GM12878 (cell line): Measurements from ENCODE around the gene APOBEC3B. TPM values are rescaled to one million over a fixed set of nuclear protein-coding genes. Genes with fewer than 3 reads are reported as not detected.

Experiments used
- ATAC-seq: fragments of 200-7000 bp; cut with Tn5 transposase; 3 replicates; pipeline ENCODE4 v1.9.1; 2020; ENCODE audit warnings: mild to moderate bottlenecking, moderate library complexity
- BruUV-seq: library from RNA; stranded (reverse); fragments of 400-500 nt; replicated peaks from 2 replicates; lab custom pipeline; 2021; lab: Mats Ljungman, UMichigan
- CTCF ChIA-PET: fragments of 300-600 bp; sonication (Branson Sonifier 250); formaldehyde crosslinking; extraction: SDS; loops from one replicate; lab custom pipeline; 2021; ENCODE audit warnings: inconsistent platforms; lab: Yijun Ruan, JAX
- POLR2A ChIA-PET: fragments of 350-600 bp; formaldehyde crosslinking; extraction: SDS; loops from one replicate; lab custom pipeline; 2021; ENCODE audit warnings: inconsistent platforms; lab: Charles Lee
- RAD21 ChIA-PET: fragments of 300-600 bp; sonication (Branson Sonifier 250); formaldehyde crosslinking; loops from one replicate; lab custom pipeline; 2023; ENCODE audit warnings: antibody characterized with exemption; ENCODE audit not compliant: unreplicated experiment; lab: Charles Lee
- SMC1A ChIA-PET: fragments of 300-600 bp; sonication (Branson Sonifier 250); formaldehyde crosslinking; loops from one replicate; lab custom pipeline; 2023; ENCODE audit not compliant: unreplicated experiment, uncharacterized antibody; lab: Charles Lee
- DNase-seq: peaks from one replicate; pipeline ENCODE4 v3.0.0-alpha.2; 2011; ENCODE audit warnings: low read depth, low spot score
- FAIRE-seq: peaks from 3 replicates; lab custom pipeline; 2011; peaks lifted over from hg19 to GRCh38; lab: Jason Lieb, UNC
- H2AFZ ChIP-seq: 2 replicates; pipeline ENCODE4 v1.6.0; 2011; ENCODE audit warnings: low read depth, low read length, control low read depth; ENCODE audit not compliant: control insufficient read depth
- H3K27ac ChIP-seq: 2 replicates; pipeline ENCODE4 v1.5.1; 2011; ENCODE audit warnings: control low read depth; ENCODE audit not compliant: control insufficient read depth, insufficient read depth
- H3K27me3 ChIP-seq, 2 experiments: replicated peaks in 1 of 2; 2 replicates each; pipeline versions ENCODE4 v1.6.0 to v1.6.1; 2011; ENCODE audit warnings: low read length in 1 of 2; ENCODE audit not compliant: control insufficient read depth in 2 of 2, insufficient read depth in 2 of 2
- H3K36me3 ChIP-seq, 2 experiments: 2 replicates each; pipeline ENCODE4 v1.5.1; 2011; ENCODE audit warnings: low read length in 1 of 2; ENCODE audit not compliant: control insufficient read depth in 2 of 2, insufficient read depth in 2 of 2
- H3K4me1 ChIP-seq: 2 replicates; pipeline ENCODE4 v1.6.1; 2011; ENCODE audit warnings: mild to moderate bottlenecking, low read length, moderate library complexity, mixed read lengths; ENCODE audit not compliant: control insufficient read depth, insufficient read depth
- H3K4me2 ChIP-seq: 2 replicates; pipeline ENCODE4 v1.6.0; 2011; ENCODE audit warnings: control low read depth; ENCODE audit not compliant: control insufficient read depth, insufficient read depth
- H3K4me3 ChIP-seq: fragments of 200-600 bp; sonication (generic); 2 replicates; pipeline ENCODE4 v1.5.1; 2016
- H3K79me2 ChIP-seq: 2 replicates; pipeline ENCODE4 v1.6.0; 2011; ENCODE audit warnings: low read length; ENCODE audit not compliant: control insufficient read depth, insufficient read depth
- H3K9ac ChIP-seq: 2 replicates; pipeline ENCODE4 v1.8.0; 2011; ENCODE audit warnings: low read length, control low read depth, mixed read lengths; ENCODE audit not compliant: control insufficient read depth, insufficient read depth
- H3K9me3 ChIP-seq: replicated peaks from 3 replicates; pipeline ENCODE4 v1.5.1; 2011; ENCODE audit warnings: mild to moderate bottlenecking, low read length; ENCODE audit not compliant: control insufficient read depth, insufficient read depth
- H4K20me1 ChIP-seq: 2 replicates; pipeline ENCODE4 v1.6.0; 2011; ENCODE audit not compliant: control insufficient read depth, insufficient read depth
- CREB1 ChIP-seq: IDR thresholded peaks from 2 replicates; pipeline ENCODE4 v1.6.1; 2012; ENCODE audit warnings: low read depth, mild to moderate bottlenecking, inconsistent platforms
- EP300 ChIP-seq, 2 experiments: fragments of 150-350 bp in 1 of 2; IDR thresholded peaks; 2 replicates each; pipeline ENCODE4 v1.6.1; 2011 to 2012; ENCODE audit warnings: low read depth in 2 of 2, low read length in 2 of 2, borderline replicate concordance in 1 of 2, improper control_type of control experiment in 1 of 2, inconsistent platforms in 1 of 2; ENCODE audit not compliant: control insufficient read depth in 1 of 2
- ESRRA ChIP-seq: IDR thresholded peaks from 2 replicates; pipeline ENCODE4 v1.6.1; 2012; ENCODE audit warnings: mild to moderate bottlenecking, low read length, improper control_type of control experiment
- HDGF ChIP-seq: fragments of 450-650 bp; IDR thresholded peaks from 2 replicates; pipeline ENCODE4 v1.6.1; 2016; ENCODE audit warnings: antibody characterized with exemption
- IKZF2 ChIP-seq, 2 experiments: fragments of 450-650 bp; IDR thresholded peaks; 2 replicates each; pipeline ENCODE4 v1.6.1; 2017; ENCODE audit warnings: mild to moderate bottlenecking in 2 of 2, moderate library complexity in 2 of 2
- IRF5 ChIP-seq: fragments of 450-650 bp; IDR thresholded peaks from 2 replicates; pipeline ENCODE4 v1.6.1; 2017; ENCODE audit warnings: borderline replicate concordance
- NR2C2 ChIP-seq: IDR thresholded peaks from 2 replicates; pipeline ENCODE4 v1.6.1; 2011; ENCODE audit warnings: borderline replicate concordance, low read depth; ENCODE audit not compliant: control insufficient read depth, insufficient read length
- PAX8 ChIP-seq: fragments of 450-650 bp; IDR thresholded peaks from 2 replicates; pipeline ENCODE4 v1.6.1; 2017; ENCODE audit warnings: mild to moderate bottlenecking, moderate library complexity
- POLR2AphosphoS5 ChIP-seq: IDR thresholded peaks from 2 replicates; pipeline ENCODE4 v1.6.1; 2011; ENCODE audit warnings: mild to moderate bottlenecking, low read length, inconsistent platforms
- POU2F2 ChIP-seq: IDR thresholded peaks from 3 replicates; pipeline ENCODE4 v1.6.1; 2011; ENCODE audit warnings: low read depth, mild to moderate bottlenecking, low read length, borderline replicate concordance
- RB1 ChIP-seq: fragments of 450-650 bp; formaldehyde crosslinking; IDR thresholded peaks from 2 replicates; pipeline ENCODE4 v1.6.1; 2017; ENCODE audit warnings: mild to moderate bottlenecking, borderline replicate concordance
- SMAD1 ChIP-seq: fragments of 450-650 bp; IDR thresholded peaks from 2 replicates; pipeline ENCODE4 v1.6.1; 2018; ENCODE audit warnings: mild to moderate bottlenecking, low read depth; ENCODE audit not compliant: partially characterized antibody
- SMARCA5 ChIP-seq: fragments of 450-650 bp; IDR thresholded peaks from 2 replicates; pipeline ENCODE4 v1.6.1; 2017; ENCODE audit warnings: mild to moderate bottlenecking
- SMC3 ChIP-seq: IDR thresholded peaks from 2 replicates; pipeline ENCODE4 v1.6.1; 2011; ENCODE audit warnings: low read length, improper control_type of control experiment, borderline replicate concordance
- STAT3 ChIP-seq: IDR thresholded peaks from 2 replicates; pipeline ENCODE4 v1.6.1; 2011; ENCODE audit warnings: low read depth, low read length, improper control_type of control experiment
- SUPT20H ChIP-seq: IDR thresholded peaks from 2 replicates; pipeline ENCODE4 v1.6.1; 2011; ENCODE audit warnings: low read depth, mild to moderate bottlenecking, low read length, moderate library complexity, borderline replicate concordance; ENCODE audit not compliant: control insufficient read depth
- TAF1 ChIP-seq: IDR thresholded peaks from 2 replicates; pipeline ENCODE4 v1.6.1; 2011; ENCODE audit warnings: mild to moderate bottlenecking, low read depth, low read length, borderline replicate concordance
- TCF3 ChIP-seq: IDR thresholded peaks from 2 replicates; pipeline ENCODE4 v1.6.1; 2012; ENCODE audit warnings: low read depth, mild to moderate bottlenecking, low read length, borderline replicate concordance; ENCODE audit not compliant: insufficient read depth
- ZNF207 ChIP-seq: fragments of 450-650 bp; IDR thresholded peaks from 2 replicates; pipeline ENCODE4 v1.6.1; 2014; ENCODE audit warnings: antibody characterized with exemption, mild to moderate bottlenecking, borderline replicate concordance
- ZNF274 ChIP-seq: IDR thresholded peaks from one replicate; pipeline ENCODE4 v1.8.0; 2011; ENCODE audit not compliant: insufficient read length, insufficient read depth
- WGBS: methylation state at CpG from one replicate; pipeline ENCODE4 v1.1.6; 2016; ENCODE audit warnings: low lambda C conversion rate; ENCODE audit not compliant: insufficient replicate concordance, insufficient coverage; ENCODE audit errors: missing lambda C conversion rate; 5-methylcytosine and 5-hydroxymethylcytosine counted together
- in situ Hi-C: fragments of 300-500 bp; cut with MboI; formaldehyde crosslinking; loops from 9 replicates; pipeline ENCODE4 v1.14.3; 2018; ENCODE audit warnings: mixed read lengths
- intact Hi-C: fragments of 100-400 bp; cut with micrococcal nuclease; formaldehyde crosslinking; loops from one replicate; pipeline ENCODE4 v1.14.2; 2022; ENCODE audit not compliant: unreplicated experiment
- polyA plus RNA-seq, 11 experiments: library from polyadenylated mRNA; depleted of rRNA in 4 of 11; unstranded in 6 of 11; stranded (reverse) in 5 of 11; fragments of >200 nt; fragmentation: Nextera tagmentation in 4 of 11; fragmentation: Illumina TruSeq in 1 of 11; extraction: Ambion mirVana in 4 of 11; extraction: Trizol in 1 of 11; gene quantifications; 1 replicate in 1 of 11; 2 replicates in 10 of 11; pipeline versions ENCODE4 v1.2.1 to v1.2.3, GENCODE V29; 2011 to 2016; ENCODE audit warnings: inconsistent platforms in 2 of 11, missing spikeins in 2 of 11, low read depth in 1 of 11
- total RNA-seq, 4 experiments: library from RNA; depleted of rRNA in 3 of 4; stranded (reverse); fragments of >200 nt in 3 of 4; fragmentation: Illumina TruSeq in 1 of 4; extraction: Trizol in 1 of 4; gene quantifications; 2 replicates each; pipeline versions ENCODE4 v1.2.1 to v1.2.3, GENCODE V29; 2013 to 2021
- TF ChIP-seq, protein P1 (sequence below): IDR thresholded peaks from 2 replicates; pipeline ENCODE4 v1.6.1; 2011; ENCODE audit warnings: low read depth, mild to moderate bottlenecking, low read length, moderate library complexity, borderline replicate concordance; ENCODE audit errors: extremely low read depth
- TF ChIP-seq, protein P2 (sequence below): fragments of 450-650 bp; IDR thresholded peaks from 2 replicates; pipeline ENCODE4 v1.6.1; 2017; ENCODE audit warnings: mild to moderate bottlenecking

APOBEC3B gene
- total and polyA plus RNA-seq, 10 of the 15 experiments (the other 5 are each of a cell fraction or from before 2014, with no cell fraction given) = 2.4 to 75.1 (median 30.9) TPM

DNA sequence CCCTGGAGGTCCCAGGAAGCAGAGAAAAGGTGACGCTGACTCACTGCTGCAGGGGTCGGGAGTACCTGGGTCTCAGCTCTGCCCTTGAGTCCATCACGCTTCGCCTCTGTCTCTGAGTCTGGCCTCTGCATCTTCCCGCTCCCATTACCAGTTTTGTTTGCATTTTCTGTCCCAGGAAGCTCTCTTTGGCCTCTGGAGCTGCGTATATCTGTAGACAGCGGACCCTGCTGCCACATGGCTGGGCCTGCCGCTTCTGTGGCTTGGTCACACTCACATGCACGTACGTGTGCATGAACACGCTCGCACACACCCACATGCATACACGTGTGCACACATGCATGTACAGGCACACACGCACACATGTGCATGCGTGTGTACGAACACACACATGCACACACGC, 45.6 kb upstream of the APOBEC3B start (continued):
- no peak for TF ChIP-seq ESRRA
- no peak for TF ChIP-seq TAF1
- TF ChIP-seq TCF3 = no peak
- TF ChIP-seq HDGF = no peak
- TF ChIP-seq SUPT20H = no peak
- TF ChIP-seq SMC3 = no peak

GRCh38 chr22:38937036-38937435, 45.1 kb upstream of the APOBEC3B start:
- in situ Hi-C loops = no loop called here

More at GRCh38 chr22:38937036-38937435, 45.1 kb upstream of the APOBEC3B start:
- H3K4me3 ChIP-seq = no peak overlapping the region
- ChIA-PET POLR2A (no interaction called here), RAD21 (no interaction called here)
- no peaks in the 10 kb centered on the region for H3K27me3 ChIP-seq
- intact Hi-C loops = no loop called here
- no peak for TF ChIP-seq SMARCA5
- TF ChIP-seq PAX8 = no peak
- TF ChIP-seq IRF5 = no peak
- TF ChIP-seq EP300 (IDR thresholded peaks at IDR 0.05; ENCODE audit: borderline replicate concordance in 1 of 2, control insufficient read depth in 1 of 2, low read depth in 2 of 2, low read length in 2 of 2) = no peak
- TF ChIP-seq POU2F2 = no peak
- TF ChIP-seq, protein P1, sequence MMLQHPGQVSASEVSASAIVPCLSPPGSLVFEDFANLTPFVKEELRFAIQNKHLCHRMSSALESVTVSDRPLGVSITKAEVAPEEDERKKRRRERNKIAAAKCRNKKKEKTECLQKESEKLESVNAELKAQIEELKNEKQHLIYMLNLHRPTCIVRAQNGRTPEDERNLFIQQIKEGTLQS = no peak
- TF ChIP-seq STAT3 = no peak
- TF ChIP-seq ZNF207 = no peak
- no peak for TF ChIP-seq RB1
- TF ChIP-seq NR2C2 = no peak
- no peak for TF ChIP-seq CREB1
- TF ChIP-seq SUPT20H = no peak
- no peak for TF ChIP-seq POLR2AphosphoS5
- TF ChIP-seq ZNF274 = no peak
- TF ChIP-seq, protein P2, sequence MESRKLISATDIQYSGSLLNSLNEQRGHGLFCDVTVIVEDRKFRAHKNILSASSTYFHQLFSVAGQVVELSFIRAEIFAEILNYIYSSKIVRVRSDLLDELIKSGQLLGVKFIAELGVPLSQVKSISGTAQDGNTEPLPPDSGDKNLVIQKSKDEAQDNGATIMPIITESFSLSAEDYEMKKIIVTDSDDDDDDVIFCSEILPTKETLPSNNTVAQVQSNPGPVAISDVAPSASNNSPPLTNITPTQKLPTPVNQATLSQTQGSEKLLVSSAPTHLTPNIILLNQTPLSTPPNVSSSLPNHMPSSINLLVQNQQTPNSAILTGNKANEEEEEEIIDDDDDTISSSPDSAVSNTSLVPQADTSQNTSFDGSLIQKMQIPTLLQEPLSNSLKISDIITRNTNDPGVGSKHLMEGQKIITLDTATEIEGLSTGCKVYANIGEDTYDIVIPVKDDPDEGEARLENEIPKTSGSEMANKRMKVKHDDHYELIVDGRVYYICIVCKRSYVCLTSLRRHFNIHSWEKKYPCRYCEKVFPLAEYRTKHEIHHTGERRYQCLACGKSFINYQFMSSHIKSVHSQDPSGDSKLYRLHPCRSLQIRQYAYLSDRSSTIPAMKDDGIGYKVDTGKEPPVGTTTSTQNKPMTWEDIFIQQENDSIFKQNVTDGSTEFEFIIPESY = no peak
- no peak for TF ChIP-seq SMAD1
- TF ChIP-seq IKZF2 (IDR thresholded peaks at IDR 0.05) = no peak
- TF ChIP-seq, all 136 proteins: peak for 0
- no peak overlapping the region for H3K27ac ChIP-seq
- no peaks in the 10 kb centered on the region for H3K36me3 ChIP-seq
- ATAC-seq (no peak), DNase-seq (no peak), FAIRE-seq (no peak)
- H2AFZ ChIP-seq = no peak overlapping the region
- no peaks in the 10 kb centered on the region for H3K9me3 ChIP-seq
- WGBS = 96% methylated on average over 4 of the region's 4 CpGs
- ChIA-PET SMC1A (no interaction called here), CTCF (no interaction called here)
- no peaks in the 10 kb centered on the region for H3K79me2 ChIP-seq
- no peak overlapping the region for H3K9ac ChIP-seq
- peaks cover 13% of the 10 kb centered on the region for H3K4me1 ChIP-seq
- no peaks in the 10 kb centered on the region for H4K20me1 ChIP-seq
- BruUV-seq = no TSS peak
- no peak overlapping the region for H3K4me2 ChIP-seq
